Pancreas (tissue), 10 donors: ENCODE data around the gene HSPBAP1. TPM values are rescaled to one million over a fixed set of nuclear protein-coding genes. Genes with fewer than 3 reads are reported as not detected.
A peak's percentile ranks its signal among the peaks of the same experiment; 100 is the strongest.

Experiments
- ATAC-seq, 4 donors: fragments of 200-7000 bp; cut with Tn5 transposase; one replicate each; pipeline versions ENCODE4 v1.8.0 to v1.9.1; 2020; ENCODE audit warnings: mild to moderate bottlenecking in 4 of 4, moderate library complexity in 4 of 4
- DNase-seq, 6 donors: peaks; one replicate each; pipeline ENCODE4 v3.0.0-alpha.2; 2020
- FAIRE-seq: peaks from 2 replicates; lab custom pipeline; 2012; peaks lifted over from hg19 to GRCh38; lab: Jason Lieb, UNC
- H3K27ac ChIP-seq, 4 donors: fragments of 200-600 bp; sonication (generic); 1 replicate in 3 of 4; 2 replicates in 1 of 4; pipeline versions ENCODE4 v1.5.0 to v1.8.0; 2020
- H3K27me3 ChIP-seq, 4 donors: fragments of 200-600 bp; one replicate each; pipeline ENCODE4 v1.8.0; 2021
- H3K36me3 ChIP-seq, 3 donors: fragments of 200-600 bp; sonication (generic) in 1 of 3; one replicate each; pipeline versions ENCODE4 v1.5.0 to v1.8.0; 2020 to 2021
- H3K4me1 ChIP-seq, 3 donors: fragments of 200-600 bp; one replicate each; pipeline ENCODE4 v1.8.0; 2021
- H3K4me3 ChIP-seq, 4 donors: fragments of 200-600 bp; sonication (generic) in 2 of 4; one replicate each; pipeline versions ENCODE4 v1.5.0 to v1.8.0; 2020 to 2021
- H3K9me3 ChIP-seq, 4 donors: fragments of 200-600 bp; one replicate each; pipeline ENCODE4 v1.8.0; 2021
- WGBS, 2 donors: extraction: QIAGEN DNeasy Blood & Tissue Kit; methylation state at CpG; one replicate each; pipeline ENCODE4 v1.1.7; 2013; 5-methylcytosine and 5-hydroxymethylcytosine counted together
- intact Hi-C, 3 donors: fragments of 100-400 bp; cut with DNase I; formaldehyde crosslinking; loops; one replicate each; pipeline versions ENCODE4 v1.11.1 to v1.14.2; 2022
- polyA plus RNA-seq, 2 donors: library from polyadenylated mRNA; stranded (reverse); fragments of 200-250 nt; gene quantifications; one replicate each; pipeline ENCODE4 v1.2.3, GENCODE V29; 2013
- total RNA-seq, 6 donors: library from RNA; stranded (reverse); fragmentation: NEBNext Ultra II Directional in 4 of 6; extraction: Animal tissue kit (Norgen Biotek cat#: 25700) in 4 of 6; gene quantifications; one replicate each; pipeline versions ENCODE4 v1.2.1 to v1.2.4, GENCODE V29; 2021 to 2023
- TF ChIP-seq, protein P1 (sequence below), 4 donors: fragments of 200-600 bp; sonication (generic) in 3 of 4; IDR thresholded peaks; one replicate each; pipeline versions ENCODE4 v1.5.0 to v1.8.0; 2021; ENCODE audit warnings: antibody characterized with exemption in 4 of 4
- donor health status: healthy with polysubstance abuse.
- donor health status: DM: no; HTN: no; CAD: no; lungs with moderate emphysema.
- donor health status: DM: no; HTN: no; CAD: no.
- donor health status: control.
- donor health status: control.
- donor health status: Bipolar disorder and iron deficiency.
- donor health status: DM: yes; HTN: yes; CAD: no.
- donor health status: DM: no; HTN: no; CAD: no.
- donor health status: DM: no; HTN: no; CAD: no.
- donor health status: DM: yes; HTN: yes; CAD: no.

The HSPBAP1 gene
- total and polyA plus RNA-seq, 8 donors, result 3.1 to 20.4 (median 4.6) TPM

- H3K36me3 ChIP-seq, result no peaks in the 10 kb centered on the region
- DNase-seq (no peak), FAIRE-seq (no peak), ATAC-seq (no peak)
- 77% methylated on average over 3 of the region's 3 CpGs for WGBS, 2 donors
- no peaks in the 10 kb centered on the region for H3K9me3 ChIP-seq
- no peak overlapping the region for H3K4me3 ChIP-seq
- TF ChIP-seq, protein P1, sequence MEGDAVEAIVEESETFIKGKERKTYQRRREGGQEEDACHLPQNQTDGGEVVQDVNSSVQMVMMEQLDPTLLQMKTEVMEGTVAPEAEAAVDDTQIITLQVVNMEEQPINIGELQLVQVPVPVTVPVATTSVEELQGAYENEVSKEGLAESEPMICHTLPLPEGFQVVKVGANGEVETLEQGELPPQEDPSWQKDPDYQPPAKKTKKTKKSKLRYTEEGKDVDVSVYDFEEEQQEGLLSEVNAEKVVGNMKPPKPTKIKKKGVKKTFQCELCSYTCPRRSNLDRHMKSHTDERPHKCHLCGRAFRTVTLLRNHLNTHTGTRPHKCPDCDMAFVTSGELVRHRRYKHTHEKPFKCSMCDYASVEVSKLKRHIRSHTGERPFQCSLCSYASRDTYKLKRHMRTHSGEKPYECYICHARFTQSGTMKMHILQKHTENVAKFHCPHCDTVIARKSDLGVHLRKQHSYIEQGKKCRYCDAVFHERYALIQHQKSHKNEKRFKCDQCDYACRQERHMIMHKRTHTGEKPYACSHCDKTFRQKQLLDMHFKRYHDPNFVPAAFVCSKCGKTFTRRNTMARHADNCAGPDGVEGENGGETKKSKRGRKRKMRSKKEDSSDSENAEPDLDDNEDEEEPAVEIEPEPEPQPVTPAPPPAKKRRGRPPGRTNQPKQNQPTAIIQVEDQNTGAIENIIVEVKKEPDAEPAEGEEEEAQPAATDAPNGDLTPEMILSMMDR (IDR thresholded peaks at IDR 0.05), result no peak
- H3K27me3 ChIP-seq, result no peaks in the 10 kb centered on the region
- H3K27ac ChIP-seq, result no peak overlapping the region
- H3K4me1 ChIP-seq, result peaks cover 0 to 15% (median 14%) of the 10 kb centered on the region in 3 donors
- intact Hi-C loops, result no loop called here
Observed at GRCh38 chr3:122800706-122801237, 7.1 kb upstream of the HSPBAP1 start.

DNA sequence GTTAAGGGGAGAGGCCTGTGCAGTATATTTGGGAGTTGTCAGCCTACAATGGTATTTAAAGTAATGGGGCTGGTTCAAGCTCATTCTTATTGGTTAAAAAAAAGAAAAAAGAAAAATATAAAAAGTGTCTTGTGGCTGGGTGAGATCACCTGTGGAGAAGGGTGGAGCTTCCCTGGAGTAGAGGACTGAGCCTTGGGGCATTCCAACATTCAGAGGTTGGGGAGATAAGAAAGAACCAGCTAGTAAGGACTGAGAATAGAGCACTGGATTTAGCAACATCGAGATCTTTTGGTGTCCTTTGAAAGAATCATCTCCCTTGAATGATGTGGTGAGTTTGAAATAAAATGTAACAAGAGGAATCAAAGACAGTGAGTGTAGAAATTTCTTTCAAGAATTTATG, 6.4 kb upstream of the HSPBAP1 start:
- ATAC-seq (no peak), DNase-seq (no peak), FAIRE-seq (no peak)
- intact Hi-C loops, result no loop called here
- H3K36me3 ChIP-seq, result no peaks in the 10 kb centered on the region
- no peak overlapping the region for H3K27ac ChIP-seq
- TF ChIP-seq, protein P1 (IDR thresholded peaks at IDR 0.05), result no peak
- WGBS, 2 donors, result 82 to 88% methylated on average over 1 of the region's 1 CpG
- peaks cover 0 to 15% (median 14%) of the 10 kb centered on the region in 3 donors for H3K4me1 ChIP-seq
- no peaks in the 10 kb centered on the region for H3K27me3 ChIP-seq
- H3K4me3 ChIP-seq, result no peak overlapping the region
- no peaks in the 10 kb centered on the region for H3K9me3 ChIP-seq

DNA sequence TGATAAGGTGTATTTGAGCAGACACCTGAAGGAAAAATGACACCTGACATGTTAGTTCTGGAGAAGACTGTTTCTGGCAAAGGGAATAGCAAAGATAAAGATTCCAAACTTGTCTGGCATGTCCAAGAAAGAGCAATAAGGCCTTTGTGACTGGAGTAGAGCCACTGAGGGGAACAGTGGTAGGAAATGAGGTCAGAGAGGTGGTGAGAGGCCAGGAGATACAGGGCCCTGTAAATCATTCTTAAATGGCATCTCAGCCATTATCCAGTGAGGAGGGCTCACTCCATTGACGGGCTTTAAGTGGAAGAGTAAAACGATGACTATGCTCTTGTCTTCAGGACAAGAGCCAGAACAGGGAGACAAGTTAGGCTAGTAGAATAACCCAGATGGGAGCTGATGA, 5.7 kb upstream of the HSPBAP1 start:
- FAIRE-seq (no peak), DNase-seq (no peak), ATAC-seq (no peak)
- Histone ChIP-seq H3K27ac (no peak overlapping the region), H3K4me3 (no peak overlapping the region), H3K27me3 (no peaks in the 10 kb centered on the region), H3K4me1 (peaks cover 0 to 15% (median 14%) of the 10 kb centered on the region in 3 donors), H3K9me3 (no peaks in the 10 kb centered on the region), H3K36me3 (no peaks in the 10 kb centered on the region)
- WGBS, 2 donors, result 81 to 85% methylated on average over 2 of the region's 2 CpGs
- TF ChIP-seq, protein P1 (IDR thresholded peaks at IDR 0.05), result no peak
- intact Hi-C loops, result no loop called here

DNA sequence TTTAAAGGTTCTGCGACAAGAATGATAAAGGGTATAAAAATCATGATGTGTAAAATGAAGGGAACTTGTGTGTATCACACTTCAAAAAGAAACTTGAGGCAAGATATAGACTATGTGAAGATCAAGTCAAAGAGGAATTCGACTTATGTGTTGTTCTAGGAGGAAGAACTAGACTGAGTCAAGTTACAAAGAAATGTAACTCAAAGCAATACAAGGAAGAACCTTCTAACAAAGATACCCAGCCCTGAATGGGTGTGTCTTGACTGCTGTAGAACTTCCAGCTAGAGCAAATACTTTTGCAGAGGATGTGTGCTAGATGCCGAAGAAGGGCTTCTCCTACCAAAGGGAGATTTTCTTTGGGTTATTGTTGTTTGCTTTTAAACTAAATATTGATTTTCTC, 3.7 kb upstream of the HSPBAP1 start:
- Histone ChIP-seq H3K9me3 (no peaks in the 10 kb centered on the region), H3K36me3 (no peaks in the 10 kb centered on the region), H3K4me1 (peaks cover 0 to 20% (median 14%) of the 10 kb centered on the region in 3 donors), H3K27ac (no peak overlapping the region), H3K4me3 (no peak overlapping the region), H3K27me3 (no peaks in the 10 kb centered on the region)
- DNase-seq, result no peak
- TF ChIP-seq, protein P1 (IDR thresholded peaks at IDR 0.05), result no peak
- intact Hi-C loops, result no loop called here
- WGBS, 2 donors, result 81 to 83% methylated on average over 3 of the region's 3 CpGs
- no peak for FAIRE-seq
- ATAC-seq, result no peak

GRCh38 chr3:122795674-122796195, 2.1 kb upstream of the HSPBAP1 start:
- intact Hi-C loops, result no loop called here

More at GRCh38 chr3:122795674-122796195, 2.1 kb upstream of the HSPBAP1 start:
- Histone ChIP-seq H3K4me3 (peak overlapping the region; percentile 62 to 84 (median 75)), H3K27ac (peak overlapping the region; percentile 91 to 96 (median 94)), H3K36me3 (no peaks in the 10 kb centered on the region), H3K9me3 (no peaks in the 10 kb centered on the region), H3K27me3 (no peaks in the 10 kb centered on the region), H3K4me1 (peaks cover 0 to 20% (median 14%) of the 10 kb centered on the region in 3 donors)
- FAIRE-seq, result no peak
- ATAC-seq, result no peak
- WGBS, 2 donors, result 12 to 14% methylated on average over 11 of the region's 11 CpGs
- no peak for DNase-seq
- TF ChIP-seq, protein P1 (IDR thresholded peaks at IDR 0.05), result no peak
